ENCODE measurements around the gene DONSON.

Gene DONSON

DNA sequence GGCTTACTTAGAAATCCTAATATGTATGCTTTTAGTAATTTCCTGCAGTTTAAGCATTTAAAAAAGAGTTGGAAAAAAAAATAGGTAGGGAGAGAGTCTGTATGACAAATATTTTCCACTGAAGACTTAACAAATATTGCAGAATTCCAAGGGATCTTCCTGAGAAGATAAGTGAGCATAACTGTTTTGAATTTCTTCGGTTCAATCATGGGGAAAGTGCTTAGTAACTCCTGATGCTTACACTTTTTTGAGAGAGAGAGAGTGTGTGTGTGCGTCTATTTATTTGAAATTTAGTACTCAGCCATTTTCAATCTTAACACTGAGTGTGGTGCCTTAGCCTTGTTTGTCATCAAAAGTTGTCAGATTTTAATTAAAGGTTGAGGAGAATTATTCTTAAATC, 27.1 kb downstream of the DONSON start:
- no peak for DNase-seq (ENCODE audit: low read depth, low spot score)

DNA sequence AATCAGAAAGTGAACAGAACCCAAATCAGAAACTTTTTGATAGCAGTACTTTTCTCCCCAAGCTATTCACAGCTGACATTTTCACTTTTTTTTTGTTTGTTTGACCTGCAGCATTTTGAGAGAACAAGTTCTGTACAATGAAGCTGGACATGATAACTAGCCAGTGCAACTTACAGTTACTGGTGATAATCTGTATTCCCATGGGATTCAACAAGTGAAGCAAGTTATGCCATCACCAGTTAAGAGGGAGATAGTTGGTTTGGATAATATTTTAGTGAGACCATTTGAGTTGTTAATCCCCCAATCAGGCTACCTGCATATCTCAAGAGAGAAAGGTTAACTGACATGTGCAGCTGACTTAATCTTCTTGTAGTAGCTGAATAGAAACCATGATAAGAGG, 27.5 kb downstream of the DONSON start:
- DNase-seq (ENCODE audit: low read depth, low spot score), result no peak

DNA sequence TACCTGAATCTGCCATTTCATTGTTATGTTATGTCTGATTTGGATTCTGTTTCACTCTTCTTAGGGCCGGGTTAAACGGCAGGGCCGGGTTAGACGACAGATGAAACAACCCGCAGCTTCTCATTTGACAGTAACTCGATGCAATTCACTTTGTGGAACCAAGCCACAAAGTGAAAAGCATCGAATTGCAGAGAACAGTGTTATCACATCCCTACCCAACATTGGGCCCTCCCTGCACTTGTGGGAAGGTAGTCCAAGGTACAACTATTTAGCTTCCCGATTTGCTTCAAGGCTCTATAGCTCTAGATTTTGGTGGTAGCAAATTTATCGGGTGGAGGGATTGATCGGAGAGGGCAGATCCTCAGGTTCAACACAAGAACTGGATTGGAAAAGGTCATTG, 28.7 kb downstream of the DONSON start:
- no peak for DNase-seq (ENCODE audit: low read depth, low spot score)

DNA sequence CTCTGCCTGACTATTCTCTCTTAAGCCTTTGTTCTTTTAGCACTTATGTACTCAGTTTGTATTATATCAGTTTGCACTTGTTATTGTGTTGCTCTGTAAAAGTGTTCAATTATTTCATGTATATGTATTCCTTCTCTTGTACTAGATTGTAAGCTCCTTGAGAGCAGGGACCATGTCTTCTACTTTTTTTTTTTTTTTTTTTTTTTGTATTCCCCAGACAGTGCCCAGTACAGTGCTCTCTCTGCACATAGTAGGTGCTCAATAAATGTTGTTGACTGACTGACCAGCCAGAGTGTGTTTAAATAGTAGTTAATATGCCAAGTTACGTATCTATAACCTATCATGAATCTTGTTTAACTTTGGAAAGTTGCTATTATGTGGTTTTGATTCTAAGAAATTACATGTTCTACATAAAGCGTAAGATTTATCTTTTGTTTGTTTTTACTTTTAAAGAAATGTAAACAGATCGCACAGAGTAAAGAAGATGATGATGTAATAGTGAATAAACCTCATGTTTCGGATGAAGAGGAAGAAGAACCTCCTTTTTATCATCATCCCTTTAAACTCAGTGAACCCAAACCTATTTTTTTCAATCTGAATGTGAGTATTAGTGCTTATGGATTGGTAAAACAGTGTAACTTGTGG, 29.6 kb downstream of the DONSON start:
- no peak for DNase-seq (ENCODE audit: low read depth, low spot score)

DNA sequence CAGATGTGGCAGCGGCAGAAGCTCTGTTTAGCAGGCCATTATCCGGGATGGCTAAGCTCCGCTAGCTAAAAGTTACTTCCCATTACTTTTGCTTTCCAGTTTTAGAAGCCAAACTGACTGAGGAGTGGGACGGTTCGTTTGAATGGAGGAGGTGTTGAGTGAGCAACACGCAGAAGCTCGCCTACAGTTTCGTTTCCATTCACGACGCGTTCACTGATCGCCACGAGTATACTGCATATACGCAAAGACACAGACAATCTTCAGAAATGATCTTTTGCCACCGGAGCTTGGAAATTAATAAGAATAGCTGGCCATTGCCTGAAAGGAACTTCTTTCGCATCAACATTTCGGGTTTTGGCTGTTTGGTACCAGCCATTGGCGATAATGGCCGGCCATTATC, 31.0 kb downstream of the DONSON start:
- DNase-seq (ENCODE audit: low read depth, low spot score), result no peak

DNA sequence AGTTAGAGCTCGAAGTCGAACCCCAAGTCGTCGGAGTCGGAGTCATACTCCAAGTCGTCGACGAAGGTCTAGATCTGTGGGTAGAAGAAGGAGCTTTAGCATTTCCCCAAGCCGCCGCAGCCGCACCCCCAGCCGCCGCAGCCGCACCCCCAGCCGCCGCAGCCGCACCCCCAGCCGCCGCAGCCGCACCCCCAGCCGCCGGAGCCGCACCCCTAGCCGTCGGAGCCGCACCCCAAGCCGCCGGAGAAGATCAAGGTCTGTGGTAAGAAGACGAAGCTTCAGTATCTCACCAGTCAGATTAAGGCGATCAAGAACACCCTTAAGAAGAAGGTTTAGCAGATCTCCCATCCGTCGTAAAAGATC, 33.5 kb downstream of the DONSON start:
- DNase-seq (ENCODE audit: low read depth, low spot score), result no peak

DNA sequence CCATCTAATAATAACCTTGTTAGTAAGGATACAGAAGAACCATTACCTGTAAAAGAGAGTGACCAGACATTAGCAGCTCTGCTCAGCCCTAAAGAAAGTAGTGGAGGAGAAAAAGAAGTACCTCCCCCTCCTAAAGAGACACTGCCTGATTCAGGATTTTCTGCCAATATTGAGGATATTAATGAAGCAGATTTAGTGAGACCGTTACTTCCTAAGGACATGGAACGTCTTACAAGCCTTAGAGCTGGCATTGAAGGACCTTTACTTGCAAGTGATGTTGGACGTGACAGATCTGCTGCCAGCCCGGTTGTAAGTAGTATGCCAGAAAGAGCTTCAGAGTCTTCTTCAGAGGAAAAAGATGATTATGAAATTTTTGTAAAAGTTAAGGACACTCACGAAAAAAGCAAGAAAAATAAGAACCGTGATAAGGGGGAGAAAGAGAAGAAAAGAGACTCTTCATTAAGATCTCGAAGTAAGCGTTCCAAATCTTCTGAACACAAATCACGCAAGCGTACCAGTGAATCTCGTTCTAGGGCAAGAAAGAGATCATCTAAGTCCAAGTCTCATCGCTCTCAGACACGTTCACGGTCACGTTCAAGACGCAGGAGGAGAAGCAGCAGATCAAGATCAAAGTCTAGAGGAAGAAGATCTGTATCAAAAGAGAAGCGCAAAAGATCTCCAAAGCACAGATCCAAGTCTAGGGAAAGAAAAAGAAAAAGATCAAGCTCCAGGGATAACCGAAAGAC, 34.1 kb downstream of the DONSON start:
- DNase-seq (ENCODE audit: low read depth, low spot score), result no peak

DNA sequence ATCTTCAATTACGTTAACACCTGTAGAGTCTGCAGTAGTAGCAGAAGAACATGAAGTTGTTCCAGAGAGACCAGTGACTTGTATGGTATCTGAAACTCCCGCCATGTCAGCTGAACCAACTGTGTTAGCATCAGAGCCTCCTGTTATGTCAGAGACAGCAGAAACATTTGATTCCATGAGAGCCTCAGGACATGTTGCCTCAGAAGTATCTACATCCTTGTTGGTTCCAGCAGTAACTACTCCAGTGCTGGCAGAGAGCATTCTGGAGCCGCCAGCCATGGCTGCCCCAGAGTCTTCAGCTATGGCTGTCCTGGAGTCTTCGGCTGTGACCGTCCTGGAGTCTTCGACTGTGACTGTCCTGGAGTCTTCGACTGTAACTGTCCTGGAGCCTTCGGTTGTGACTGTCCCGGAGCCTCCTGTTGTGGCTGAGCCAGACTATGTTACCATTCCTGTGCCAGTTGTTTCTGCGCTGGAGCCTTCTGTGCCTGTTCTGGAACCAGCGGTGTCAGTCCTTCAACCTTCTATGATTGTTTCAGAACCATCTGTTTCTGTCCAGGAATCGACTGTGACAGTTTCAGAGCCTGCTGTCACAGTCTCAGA, 35.4 kb downstream of the DONSON start:
- no peak for DNase-seq (ENCODE audit: low read depth, low spot score)

DNA sequence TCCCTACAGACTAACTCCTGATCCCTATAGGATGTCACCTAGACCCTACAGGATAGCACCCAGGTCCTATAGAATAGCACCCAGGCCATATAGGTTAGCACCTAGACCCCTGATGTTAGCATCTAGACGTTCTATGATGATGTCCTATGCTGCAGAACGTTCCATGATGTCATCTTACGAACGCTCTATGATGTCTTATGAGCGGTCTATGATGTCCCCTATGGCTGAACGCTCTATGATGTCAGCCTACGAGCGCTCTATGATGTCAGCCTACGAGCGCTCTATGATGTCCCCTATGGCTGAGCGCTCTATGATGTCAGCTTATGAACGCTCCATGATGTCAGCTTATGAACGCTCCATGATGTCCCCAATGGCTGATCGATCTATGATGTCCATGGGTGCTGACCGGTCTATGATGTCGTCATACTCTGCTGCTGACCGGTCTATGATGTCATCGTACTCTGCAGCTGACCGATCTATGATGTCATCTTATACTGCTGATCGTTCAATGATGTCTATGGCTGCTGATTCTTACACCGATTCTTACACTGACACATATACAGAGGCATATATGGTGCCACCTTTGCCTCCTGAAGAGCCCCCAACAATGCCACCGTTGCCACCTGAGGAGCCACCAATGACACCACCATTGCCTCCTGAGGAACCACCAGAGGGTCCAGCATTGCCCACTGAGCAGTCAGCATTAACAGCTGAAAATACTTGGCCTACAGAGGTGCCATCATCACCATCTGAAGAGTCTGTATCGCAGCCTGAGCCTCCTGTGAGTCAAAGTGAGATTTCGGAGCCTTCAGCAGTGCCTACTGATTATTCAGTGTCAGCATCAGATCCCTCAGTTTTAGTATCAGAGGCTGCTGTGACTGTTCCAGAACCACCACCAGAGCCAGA, 36.1 kb downstream of the DONSON start:
- DNase-seq (ENCODE audit: low read depth, low spot score), result no peak

DNA sequence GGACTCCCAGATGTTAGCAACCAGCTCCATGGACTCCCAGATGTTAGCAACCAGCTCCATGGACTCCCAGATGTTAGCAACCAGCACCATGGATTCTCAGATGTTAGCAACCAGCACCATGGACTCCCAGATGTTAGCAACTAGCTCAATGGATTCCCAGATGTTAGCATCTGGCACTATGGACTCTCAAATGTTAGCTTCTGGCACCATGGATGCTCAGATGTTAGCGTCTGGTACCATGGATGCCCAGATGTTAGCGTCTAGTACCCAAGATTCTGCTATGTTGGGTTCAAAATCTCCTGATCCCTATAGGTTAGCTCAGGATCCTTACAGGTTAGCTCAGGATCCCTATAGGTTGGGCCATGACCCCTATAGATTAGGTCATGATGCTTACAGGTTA, 36.8 kb downstream of the DONSON start:
- no peak for DNase-seq (ENCODE audit: low read depth, low spot score)

DNA sequence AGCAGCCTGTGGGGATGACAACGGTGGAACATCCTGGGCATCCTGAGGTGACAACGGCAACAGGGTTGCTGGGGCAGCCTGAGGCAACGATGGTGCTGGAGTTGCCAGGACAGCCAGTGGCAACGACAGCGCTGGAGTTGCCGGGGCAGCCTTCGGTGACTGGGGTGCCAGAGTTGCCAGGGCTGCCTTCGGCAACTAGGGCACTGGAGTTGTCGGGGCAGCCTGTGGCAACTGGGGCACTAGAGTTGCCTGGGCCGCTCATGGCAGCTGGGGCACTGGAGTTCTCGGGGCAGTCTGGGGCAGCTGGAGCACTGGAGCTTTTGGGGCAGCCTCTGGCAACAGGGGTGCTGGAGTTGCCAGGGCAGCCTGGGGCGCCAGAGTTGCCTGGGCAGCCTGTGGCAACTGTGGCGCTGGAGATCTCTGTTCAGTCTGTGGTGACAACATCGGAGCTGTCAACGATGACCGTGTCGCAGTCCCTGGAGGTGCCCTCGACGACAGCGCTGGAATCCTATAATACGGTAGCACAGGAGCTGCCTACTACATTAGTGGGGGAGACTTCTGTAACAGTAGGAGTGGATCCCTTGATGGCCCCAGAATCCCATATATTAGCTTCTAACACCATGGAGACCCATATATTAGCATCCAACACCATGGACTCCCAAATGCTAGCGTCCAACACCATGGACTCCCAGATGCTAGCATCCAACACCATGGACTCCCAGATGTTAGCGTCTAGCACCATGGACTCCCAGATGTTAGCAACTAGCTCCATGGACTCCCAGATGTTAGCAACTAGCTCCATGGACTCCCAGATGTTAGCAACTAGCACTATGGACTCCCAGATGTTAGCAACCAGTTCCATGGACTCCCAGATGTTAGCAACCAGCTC, 37.5 kb downstream of the DONSON start:
- no peak for DNase-seq (ENCODE audit: low read depth, low spot score)

DNA sequence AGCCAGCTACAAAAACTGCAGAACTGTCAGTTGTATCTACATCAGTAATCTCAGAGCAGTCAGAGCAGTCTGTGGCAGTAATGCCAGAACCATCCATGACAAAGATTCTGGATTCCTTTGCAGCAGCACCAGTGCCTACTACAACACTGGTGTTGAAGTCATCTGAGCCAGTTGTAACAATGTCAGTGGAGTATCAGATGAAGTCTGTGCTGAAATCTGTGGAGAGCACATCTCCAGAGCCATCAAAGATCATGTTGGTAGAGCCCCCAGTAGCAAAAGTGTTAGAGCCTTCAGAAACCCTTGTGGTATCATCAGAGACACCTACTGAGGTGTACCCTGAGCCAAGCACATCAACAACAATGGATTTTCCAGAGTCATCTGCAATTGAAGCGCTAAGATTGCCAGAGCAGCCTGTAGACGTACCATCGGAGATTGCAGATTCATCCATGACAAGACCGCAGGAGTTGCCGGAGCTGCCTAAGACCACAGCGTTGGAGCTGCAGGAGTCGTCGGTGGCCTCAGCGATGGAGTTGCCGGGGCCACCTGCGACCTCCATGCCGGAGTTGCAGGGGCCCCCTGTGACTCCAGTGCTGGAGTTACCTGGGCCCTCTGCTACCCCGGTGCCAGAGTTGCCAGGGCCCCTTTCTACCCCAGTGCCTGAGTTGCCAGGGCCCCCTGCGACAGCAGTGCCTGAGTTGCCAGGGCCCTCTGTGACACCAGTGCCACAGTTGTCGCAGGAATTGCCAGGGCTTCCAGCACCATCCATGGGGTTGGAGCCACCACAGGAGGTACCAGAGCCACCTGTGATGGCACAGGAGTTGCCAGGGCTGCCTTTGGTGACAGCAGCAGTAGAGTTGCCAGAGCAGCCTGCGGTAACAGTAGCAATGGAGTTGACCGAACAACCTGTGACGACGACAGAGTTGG, 38.4 kb downstream of the DONSON start:
- no peak for DNase-seq (ENCODE audit: low read depth, low spot score)

DNA sequence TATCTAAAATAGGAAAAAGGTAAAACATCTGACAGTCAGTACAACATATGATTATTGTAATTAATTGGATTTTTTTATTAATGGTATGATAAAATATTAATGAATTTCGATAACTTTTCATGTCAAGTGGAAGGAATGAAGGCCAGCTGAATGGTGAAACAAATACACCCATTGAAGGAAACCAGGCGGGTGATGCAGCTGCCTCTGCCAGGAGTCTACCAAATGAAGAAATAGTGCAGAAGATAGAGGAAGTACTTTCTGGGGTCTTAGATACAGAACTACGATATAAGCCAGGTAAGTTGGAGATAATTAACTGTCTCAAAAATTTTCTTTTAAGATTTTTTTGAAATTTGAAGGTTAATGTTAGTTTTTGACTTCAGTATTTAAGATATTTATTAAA, 42.4 kb downstream of the DONSON start:
- no peak for DNase-seq (ENCODE audit: low read depth, low spot score)

DNA sequence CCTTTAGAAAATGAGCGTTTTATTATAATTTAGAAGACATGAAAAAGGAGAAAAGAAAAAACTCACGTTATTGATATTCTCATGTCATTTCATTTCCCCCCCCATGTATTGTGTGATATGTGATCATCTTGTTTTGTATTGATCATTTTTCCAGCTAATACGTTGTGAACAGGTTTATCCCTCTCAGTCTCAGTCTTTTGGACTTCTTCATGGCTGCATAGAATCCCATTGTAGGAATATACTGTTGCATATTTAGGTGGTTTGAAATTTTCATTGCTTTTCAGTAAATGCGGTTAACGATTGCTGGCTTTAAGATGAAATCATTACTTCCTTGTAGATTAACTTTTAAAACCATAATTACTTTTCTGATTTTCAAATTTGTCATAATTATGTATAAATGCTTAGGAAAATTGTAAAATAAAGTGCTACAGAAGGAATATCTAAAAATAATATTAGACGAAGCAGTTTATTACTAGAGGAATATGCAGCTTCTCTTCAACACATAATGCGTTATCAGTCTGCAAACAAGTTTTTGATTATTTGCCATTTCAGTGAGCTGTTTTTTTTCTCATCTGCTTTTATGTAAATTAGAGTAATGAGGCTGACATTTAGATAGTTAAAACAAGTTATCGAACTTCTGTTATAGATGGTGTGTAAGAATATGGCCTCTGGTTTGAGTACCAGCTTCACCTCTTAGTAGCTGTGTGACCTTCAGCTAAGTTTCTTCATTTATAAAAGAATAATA, 43.9 kb downstream of the DONSON start:
- DNase-seq (ENCODE audit: low read depth, low spot score), result no peak

DNA sequence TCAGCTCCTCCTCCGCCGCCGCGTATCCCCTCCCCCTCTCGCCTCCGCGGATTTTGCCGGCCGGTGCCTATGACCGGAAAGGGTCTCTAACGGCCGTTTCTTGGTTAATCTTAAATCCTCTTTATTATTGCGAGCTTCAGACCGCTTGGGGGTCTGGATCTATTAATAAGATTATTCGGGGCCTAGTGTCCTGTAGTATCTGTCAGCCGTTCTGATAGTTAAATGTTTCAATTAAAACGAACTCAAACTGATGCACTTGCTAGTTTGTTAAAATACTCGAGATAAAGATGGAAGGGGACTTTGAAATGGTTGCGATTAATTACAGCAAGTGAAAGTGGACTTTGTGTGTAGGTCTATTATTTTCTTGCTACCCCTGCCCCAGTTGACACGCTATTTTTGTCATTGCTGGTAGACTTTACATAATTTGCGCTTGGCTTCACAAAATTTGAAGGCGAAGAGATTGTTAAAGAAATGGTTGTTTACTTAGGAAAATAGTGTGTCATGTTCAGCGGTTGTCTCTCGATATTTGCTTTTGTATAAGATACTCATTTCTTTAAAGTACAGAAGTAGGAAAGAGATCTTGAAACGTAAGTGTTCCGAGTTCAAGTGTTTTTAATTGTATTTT, 44.9 kb downstream of the DONSON start:
- DNase-seq (ENCODE audit: low read depth, low spot score), result peak; percentile 65

DNA sequence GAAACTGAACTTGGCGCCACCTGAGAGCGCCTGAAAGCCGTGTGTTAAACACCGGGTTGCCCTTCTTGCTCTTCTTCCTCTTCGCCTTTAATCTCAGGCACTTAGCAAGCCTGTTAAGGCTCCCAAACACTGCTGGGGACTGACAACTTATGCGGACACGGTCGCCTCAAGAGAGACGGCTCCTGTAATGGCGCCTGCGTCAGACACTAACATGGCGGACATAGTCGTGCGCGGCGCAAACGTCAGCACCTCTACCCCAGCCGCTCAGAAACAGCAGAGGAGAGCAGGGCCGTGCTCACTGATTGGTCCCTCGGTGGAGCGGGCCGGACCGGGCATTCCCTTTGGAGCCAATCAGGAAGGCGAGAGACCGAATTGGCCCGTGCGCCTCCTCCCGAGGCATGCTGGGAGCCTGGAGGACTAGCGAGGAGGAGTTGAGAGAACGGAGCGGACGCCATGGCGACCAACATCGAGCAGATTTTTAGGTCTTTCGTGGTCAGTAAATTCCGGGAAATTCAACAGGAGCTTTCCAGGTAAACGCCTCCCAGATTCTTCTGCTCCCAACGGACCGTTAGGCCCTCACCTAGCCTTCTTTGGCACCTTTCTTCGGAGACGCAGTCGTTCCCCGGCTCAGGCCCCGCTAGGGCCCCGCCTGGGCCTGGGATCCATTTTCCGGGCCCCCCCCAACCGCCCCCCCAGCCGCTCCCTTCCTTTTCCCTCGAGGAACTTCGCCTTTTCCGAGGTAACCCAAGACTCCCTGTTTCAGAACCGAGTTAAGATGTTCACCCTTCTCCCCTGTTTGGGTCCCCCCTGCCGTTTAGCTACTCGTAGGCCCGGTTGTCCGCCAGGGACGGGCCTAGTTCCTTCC, 45.6 kb downstream of the DONSON start, which contains the start of gene SON:
Gene SON, plus strand, starts transcription at position 399 of the 865 bp plus-strand sequence. Its CDS starts 55 bp downstream, at position 454.
- peak; percentile 99 for DNase-seq (ENCODE audit: low read depth, low spot score)

DNA sequence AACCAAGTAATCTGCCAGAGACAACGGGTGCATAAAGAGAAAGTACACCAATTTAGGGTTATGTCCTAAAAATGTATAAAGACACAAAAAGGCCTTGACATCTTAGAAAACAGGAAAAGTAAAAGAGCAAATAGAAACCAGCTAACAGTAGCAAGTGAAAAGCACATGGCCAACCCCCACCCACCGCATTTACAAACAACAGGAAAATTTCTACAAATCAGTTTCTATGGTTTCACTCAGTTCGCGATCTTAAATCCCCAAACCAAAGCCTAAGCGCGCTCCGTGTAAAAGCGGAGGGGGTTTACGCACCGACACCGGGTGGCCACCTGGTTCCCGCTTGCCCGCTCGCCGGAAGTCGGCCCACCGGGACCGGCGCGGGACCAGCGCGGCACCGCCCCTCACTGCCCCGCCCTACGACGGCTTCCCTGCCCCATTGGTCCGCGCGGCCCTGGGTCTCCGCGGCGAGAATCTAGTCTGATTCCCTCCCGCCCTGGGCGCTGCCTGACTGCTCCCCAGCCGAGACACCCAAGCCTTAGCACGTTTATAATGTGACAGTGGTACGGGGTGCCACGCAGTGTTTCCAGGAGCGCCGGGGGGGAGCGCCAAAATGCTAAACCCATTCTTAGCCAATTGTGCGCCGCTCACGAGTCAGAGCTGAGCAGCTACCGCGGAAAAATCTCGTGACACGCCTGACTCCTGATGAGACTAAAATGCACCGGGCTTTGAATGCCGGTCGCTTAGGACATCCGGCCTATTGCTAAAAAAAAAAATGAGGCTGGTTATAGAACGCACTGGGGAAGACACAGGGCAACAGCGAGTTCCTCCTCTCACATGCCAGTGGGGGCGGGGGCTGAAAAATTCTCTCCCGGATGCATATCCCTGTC, 46.5 kb downstream of the DONSON start, which contains the start of gene GART:
Gene GART, minus strand, starts transcription at position 362 of the 884 bp plus-strand sequence. CDS start 2,802 bp downstream, outside the sequence.
- DNase-seq (ENCODE audit: low read depth, low spot score), result peak; percentile 92
